Keratinocyte (primary cell): ENCODE data around the gene CDK14.

Source experiments
- CTCF ChIP-seq, 3 experiments: IDR thresholded peaks in 1 of 3; conservative IDR thresholded peaks in 1 of 3; optimal IDR thresholded peaks in 1 of 3; 2 replicates in 2 of 3; 3 replicates in 1 of 3; pipeline versions ENCODE3 to v1.5.1; 2011; ENCODE audit warnings: low read length in 3 of 3, mild to moderate bottlenecking in 3 of 3, moderate library complexity in 2 of 3, control low read depth in 1 of 3, inconsistent platforms in 1 of 3; ENCODE audit not compliant: insufficient read depth in 2 of 3; ENCODE audit errors: extremely low read depth in 1 of 3
- EZH2 ChIP-seq: IDR thresholded peaks from one replicate; pipeline ENCODE4 v1.6.1; 2012; ENCODE audit warnings: inconsistent platforms, mild to moderate bottlenecking, low read length, moderate library complexity

- no peak for TF ChIP-seq CTCF (optimal IDR thresholded peaks at IDR 0.05 in 1 of 3, IDR thresholded peaks at IDR 0.05 in 1 of 3, conservative IDR thresholded peaks at IDR 0.05 in 1 of 3; ENCODE audit: extremely low read depth in 1 of 3, insufficient read depth in 2 of 3, low read length in 3 of 3)
- no peak for TF ChIP-seq EZH2
Measured at GRCh38 chr7:90876701-90877100, 280.6 kb downstream of the CDK14 start.
